Measurements from ENCODE around the gene PPARD. TPM values are rescaled to one million over a fixed set of nuclear protein-coding genes. Genes with fewer than 3 reads are reported as not detected.
A peak's percentile ranks its signal among the peaks of the same experiment; 100 is the strongest.

PPARD gene
- total RNA-seq, 1 donor from 2014 or later: 15.0 TPM

DNA sequence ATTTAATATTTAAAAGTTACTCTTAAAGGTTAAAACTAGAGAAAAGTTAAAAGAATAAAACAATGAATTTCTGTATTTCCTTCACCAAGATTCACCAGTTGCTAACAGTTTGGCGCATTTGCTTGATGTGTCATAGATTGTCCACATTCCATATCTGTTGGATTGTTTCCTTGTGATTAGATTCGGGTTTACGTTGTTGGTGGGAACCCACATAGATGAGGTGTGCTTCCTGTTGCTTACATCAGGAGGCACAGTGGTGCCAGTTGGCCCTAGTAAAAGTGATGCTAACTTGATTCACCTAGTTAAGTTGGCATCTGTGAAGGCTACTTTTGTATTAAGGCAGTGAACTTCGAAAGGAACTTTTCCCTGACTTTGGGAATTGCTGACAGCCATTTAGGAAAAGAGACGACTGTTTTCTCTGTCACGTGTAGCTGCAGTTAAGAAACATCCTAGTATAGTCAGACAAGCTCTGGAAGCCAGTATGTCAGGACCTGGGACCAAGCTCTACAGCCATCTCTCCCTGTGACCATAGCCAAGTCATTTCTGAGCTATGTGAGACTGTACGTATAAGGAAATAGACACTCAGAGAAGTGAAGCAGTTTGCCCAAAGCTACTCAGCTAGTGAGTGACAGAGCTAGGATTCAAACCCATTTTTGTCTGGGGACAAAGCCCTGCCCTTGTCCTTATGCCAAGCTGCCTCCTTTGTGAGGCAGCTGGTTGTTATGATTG lies 49.0 kb downstream of the PPARD start:
- Histone ChIP-seq H3K36me3 (ENCODE audit: control insufficient read depth, insufficient read depth, low read length) (no peaks in the 10 kb centered on the region), H3K4me3 (ENCODE audit: low read depth, low read length) (no peak overlapping the region), H3K27me3 (ENCODE audit: control insufficient read depth, insufficient read depth, low read length) (no peaks in the 10 kb centered on the region)
- DNase-seq (ENCODE audit: low read depth): peak; percentile 88
- TF ChIP-seq, protein P1, sequence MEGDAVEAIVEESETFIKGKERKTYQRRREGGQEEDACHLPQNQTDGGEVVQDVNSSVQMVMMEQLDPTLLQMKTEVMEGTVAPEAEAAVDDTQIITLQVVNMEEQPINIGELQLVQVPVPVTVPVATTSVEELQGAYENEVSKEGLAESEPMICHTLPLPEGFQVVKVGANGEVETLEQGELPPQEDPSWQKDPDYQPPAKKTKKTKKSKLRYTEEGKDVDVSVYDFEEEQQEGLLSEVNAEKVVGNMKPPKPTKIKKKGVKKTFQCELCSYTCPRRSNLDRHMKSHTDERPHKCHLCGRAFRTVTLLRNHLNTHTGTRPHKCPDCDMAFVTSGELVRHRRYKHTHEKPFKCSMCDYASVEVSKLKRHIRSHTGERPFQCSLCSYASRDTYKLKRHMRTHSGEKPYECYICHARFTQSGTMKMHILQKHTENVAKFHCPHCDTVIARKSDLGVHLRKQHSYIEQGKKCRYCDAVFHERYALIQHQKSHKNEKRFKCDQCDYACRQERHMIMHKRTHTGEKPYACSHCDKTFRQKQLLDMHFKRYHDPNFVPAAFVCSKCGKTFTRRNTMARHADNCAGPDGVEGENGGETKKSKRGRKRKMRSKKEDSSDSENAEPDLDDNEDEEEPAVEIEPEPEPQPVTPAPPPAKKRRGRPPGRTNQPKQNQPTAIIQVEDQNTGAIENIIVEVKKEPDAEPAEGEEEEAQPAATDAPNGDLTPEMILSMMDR (IDR thresholded peaks at IDR 0.05; ENCODE audit: insufficient read depth, low read length, poor library complexity, severe bottlenecking): peak; percentile 21

DNA sequence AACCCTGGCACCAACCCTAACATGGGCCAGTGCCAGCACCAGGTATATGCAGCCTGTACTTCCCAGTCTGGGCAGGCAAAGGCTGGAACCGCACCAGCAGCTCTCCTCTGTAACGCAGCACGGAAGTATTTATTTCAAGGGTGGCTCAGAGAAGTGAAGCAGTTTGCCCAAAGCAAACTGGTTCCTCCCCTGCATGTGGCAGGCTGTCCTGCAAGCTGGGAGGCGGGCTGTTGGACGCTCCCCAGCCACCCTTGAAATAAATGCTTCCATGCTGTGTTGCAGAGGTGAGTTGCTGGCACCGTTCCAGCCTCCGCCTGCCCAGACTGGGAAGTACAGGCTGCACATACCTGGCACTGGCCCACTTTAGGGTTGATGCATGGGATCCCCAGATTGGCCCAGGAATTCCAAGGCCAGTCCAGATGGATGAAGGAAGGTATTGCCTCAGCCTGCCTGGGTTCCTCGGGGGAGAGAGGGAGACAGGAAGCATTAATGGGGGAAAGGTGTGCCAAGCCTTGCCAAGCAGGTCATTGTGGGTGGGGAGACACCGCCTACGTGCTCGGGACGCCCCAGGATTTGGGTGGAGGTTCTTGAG lies 49.8 kb downstream of the PPARD start:
- TF ChIP-seq, protein P1 (IDR thresholded peaks at IDR 0.05; ENCODE audit: insufficient read depth, low read length, poor library complexity, severe bottlenecking): no peak
- Histone ChIP-seq H3K36me3 (ENCODE audit: control insufficient read depth, insufficient read depth, low read length) (no peaks in the 10 kb centered on the region), H3K27me3 (ENCODE audit: control insufficient read depth, insufficient read depth, low read length) (no peaks in the 10 kb centered on the region), H3K4me3 (ENCODE audit: low read depth, low read length) (no peak overlapping the region)
- DNase-seq (ENCODE audit: low read depth): no peak

DNA sequence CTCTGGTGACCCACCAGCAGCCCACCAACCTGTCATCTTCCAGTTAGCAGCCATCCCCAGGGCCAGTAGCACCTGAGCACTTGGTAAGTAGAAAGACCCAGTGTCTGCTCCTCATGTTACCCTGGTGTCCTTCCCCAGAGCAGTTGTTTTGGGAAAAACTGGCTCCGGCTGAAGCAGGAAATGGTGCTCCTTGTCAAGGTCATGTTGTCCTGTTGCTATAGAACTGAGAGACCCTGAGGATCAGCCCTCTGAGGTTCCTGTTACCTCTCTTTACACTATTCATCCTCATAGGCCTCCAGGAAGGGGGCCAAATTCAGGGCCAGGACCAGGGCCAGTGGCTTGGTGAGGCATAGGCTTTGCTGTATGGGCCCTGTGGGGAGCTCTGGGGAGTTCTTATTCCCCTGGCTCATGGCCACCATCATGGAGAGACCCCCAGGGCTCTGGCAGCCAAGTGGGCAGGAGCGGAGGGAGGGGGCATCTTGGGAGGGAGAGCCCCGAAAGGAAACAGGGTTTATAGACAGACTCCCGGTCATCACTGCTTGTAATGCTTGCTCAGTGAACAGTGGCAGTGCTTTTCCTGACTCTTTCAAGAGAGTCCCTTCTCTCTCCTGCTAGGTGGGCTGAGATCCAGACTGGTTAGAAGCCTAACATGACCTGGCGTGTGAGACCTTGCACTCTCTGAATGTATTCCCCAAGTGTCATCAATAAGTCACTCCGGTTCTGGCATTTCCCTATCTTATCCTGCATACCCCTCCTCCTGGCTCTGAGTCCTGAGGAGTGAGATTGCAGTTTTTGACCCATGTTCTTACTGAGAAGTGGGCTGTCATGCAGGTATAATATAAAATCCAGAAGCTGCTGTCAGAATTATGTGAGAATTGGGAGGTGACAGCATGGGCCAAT lies 50.7 kb downstream of the PPARD start:
- H3K27me3 ChIP-seq (ENCODE audit: control insufficient read depth, insufficient read depth, low read length): no peaks in the 10 kb centered on the region
- H3K4me3 ChIP-seq (ENCODE audit: low read depth, low read length): no peak overlapping the region
- H3K36me3 ChIP-seq (ENCODE audit: control insufficient read depth, insufficient read depth, low read length): no peaks in the 10 kb centered on the region
- TF ChIP-seq, protein P1 (IDR thresholded peaks at IDR 0.05; ENCODE audit: insufficient read depth, low read length, poor library complexity, severe bottlenecking): no peak
- no peak for DNase-seq (ENCODE audit: low read depth)

- H3K4me3 ChIP-seq (ENCODE audit: low read depth, low read length): no peak overlapping the region
- H3K27me3 ChIP-seq (ENCODE audit: control insufficient read depth, insufficient read depth, low read length): no peaks in the 10 kb centered on the region
- no peaks in the 10 kb centered on the region for H3K36me3 ChIP-seq (ENCODE audit: control insufficient read depth, insufficient read depth, low read length)
- no peak for DNase-seq (ENCODE audit: low read depth)
- TF ChIP-seq, protein P1 (IDR thresholded peaks at IDR 0.05; ENCODE audit: insufficient read depth, low read length, poor library complexity, severe bottlenecking): no peak
Measured at GRCh38 chr6:35396991-35397390, 54.6 kb downstream of the PPARD start.

- no peak overlapping the region for H3K4me3 ChIP-seq (ENCODE audit: low read depth, low read length)
Measured at GRCh38 chr6:35397806-35398418, 55.6 kb downstream of the PPARD start.

More at GRCh38 chr6:35397806-35398418, 55.6 kb downstream of the PPARD start:
- TF ChIP-seq, protein P1 (IDR thresholded peaks at IDR 0.05; ENCODE audit: insufficient read depth, low read length, poor library complexity, severe bottlenecking): no peak
- DNase-seq (ENCODE audit: low read depth): no peak
- no peaks in the 10 kb centered on the region for H3K36me3 ChIP-seq (ENCODE audit: control insufficient read depth, insufficient read depth, low read length)
- H3K27me3 ChIP-seq (ENCODE audit: control insufficient read depth, insufficient read depth, low read length): no peaks in the 10 kb centered on the region
